Mesothelial cell of epicardium (in vitro differentiated cells): ENCODE results near the gene ACBD3. TPM values are rescaled to one million over a fixed set of nuclear protein-coding genes. Genes with fewer than 3 reads are reported as not detected.
A peak's percentile ranks its signal among the peaks of the same experiment; 100 is the strongest.

Experiments used
- DNase-seq, 2 experiments: peaks; one replicate each; pipeline ENCODE4 v3.0.0; 2021; ENCODE audit warnings: low spot score in 2 of 2; ENCODE audit not compliant: unreplicated experiment in 2 of 2
- H3K27ac Mint-ChIP-seq: 2 replicates; pipeline ENCODE4 v1.8.0; 2021; ENCODE audit warnings: mixed read lengths
- H3K27me3 Mint-ChIP-seq: 2 replicates; pipeline ENCODE4 v1.8.0; 2021; ENCODE audit warnings: low read depth, mixed read lengths
- H3K36me3 Mint-ChIP-seq: 2 replicates; pipeline ENCODE4 v1.8.0; 2021; ENCODE audit warnings: mixed read lengths
- H3K4me1 Mint-ChIP-seq: 2 replicates; pipeline ENCODE4 v1.8.0; 2021; ENCODE audit warnings: mixed read lengths
- H3K4me3 Mint-ChIP-seq: 2 replicates; pipeline ENCODE4 v1.8.0; 2021; ENCODE audit warnings: mild to moderate bottlenecking, moderate library complexity, mixed read lengths
- H3K9me3 Mint-ChIP-seq: 2 replicates; pipeline ENCODE4 v1.8.0; 2021; ENCODE audit warnings: mixed read lengths
- CTCF ChIP-seq: fragments of 200-600 bp; sonication (generic); IDR thresholded peaks from one replicate; pipeline ENCODE4 v1.5.0; 2021; ENCODE audit warnings: antibody characterized with exemption; ENCODE audit not compliant: unreplicated experiment
- total RNA-seq: library from RNA; stranded (reverse); gene quantifications from 3 replicates; pipeline ENCODE4 v1.2.1, GENCODE V29; 2021

The ACBD3 gene
- total RNA-seq, 1 donor from 2014 or later: 44.7 TPM

DNA sequence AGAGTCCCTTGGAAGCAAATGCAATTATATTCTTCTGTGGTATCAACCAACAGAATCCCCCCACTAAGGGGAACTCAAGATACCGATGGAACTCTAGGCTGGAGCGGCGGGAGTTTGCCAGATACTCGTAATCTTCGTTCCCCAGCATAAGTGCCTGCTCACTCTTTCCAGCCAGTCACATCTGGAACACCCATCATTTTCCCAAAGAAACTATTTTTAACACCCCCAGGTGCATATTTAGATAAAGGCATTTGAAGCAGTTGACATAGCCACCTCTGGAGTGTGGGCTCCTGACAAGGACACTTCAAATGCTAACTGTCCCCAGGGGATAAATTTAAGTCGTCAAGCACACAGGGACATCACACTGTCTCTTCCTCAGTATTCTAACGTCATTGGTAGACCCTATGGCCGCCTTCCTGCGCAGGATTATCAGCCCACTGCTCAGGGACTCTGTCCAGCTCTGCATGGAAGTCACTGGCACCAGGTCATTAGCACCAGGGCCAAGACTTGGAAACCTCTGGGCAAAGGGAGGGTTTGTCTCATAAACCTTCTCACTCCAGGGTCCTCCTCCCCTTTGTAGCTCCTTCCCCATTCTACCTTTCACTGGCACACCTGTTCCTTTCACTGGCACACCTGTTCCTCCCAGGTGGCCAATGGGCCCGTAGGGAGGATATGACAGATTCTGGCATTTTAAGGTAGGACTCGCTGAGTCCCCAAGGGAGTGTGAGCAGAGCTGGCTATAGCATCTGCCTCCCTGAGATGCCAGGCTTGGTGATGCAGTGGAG lies 75.3 kb downstream of the ACBD3 start:
- Mint-ChIP-seq H3K27me3 (peaks cover 1% of the 10 kb centered on the region), H3K4me1 (peaks cover 27% of the 10 kb centered on the region), H3K27ac (peak overlapping the region; percentile 34), H3K36me3 (no peaks in the 10 kb centered on the region), H3K4me3 (peak overlapping the region; percentile 65), H3K9me3 (no peaks in the 10 kb centered on the region)
- no peak for DNase-seq
- TF ChIP-seq CTCF: no peak

DNA sequence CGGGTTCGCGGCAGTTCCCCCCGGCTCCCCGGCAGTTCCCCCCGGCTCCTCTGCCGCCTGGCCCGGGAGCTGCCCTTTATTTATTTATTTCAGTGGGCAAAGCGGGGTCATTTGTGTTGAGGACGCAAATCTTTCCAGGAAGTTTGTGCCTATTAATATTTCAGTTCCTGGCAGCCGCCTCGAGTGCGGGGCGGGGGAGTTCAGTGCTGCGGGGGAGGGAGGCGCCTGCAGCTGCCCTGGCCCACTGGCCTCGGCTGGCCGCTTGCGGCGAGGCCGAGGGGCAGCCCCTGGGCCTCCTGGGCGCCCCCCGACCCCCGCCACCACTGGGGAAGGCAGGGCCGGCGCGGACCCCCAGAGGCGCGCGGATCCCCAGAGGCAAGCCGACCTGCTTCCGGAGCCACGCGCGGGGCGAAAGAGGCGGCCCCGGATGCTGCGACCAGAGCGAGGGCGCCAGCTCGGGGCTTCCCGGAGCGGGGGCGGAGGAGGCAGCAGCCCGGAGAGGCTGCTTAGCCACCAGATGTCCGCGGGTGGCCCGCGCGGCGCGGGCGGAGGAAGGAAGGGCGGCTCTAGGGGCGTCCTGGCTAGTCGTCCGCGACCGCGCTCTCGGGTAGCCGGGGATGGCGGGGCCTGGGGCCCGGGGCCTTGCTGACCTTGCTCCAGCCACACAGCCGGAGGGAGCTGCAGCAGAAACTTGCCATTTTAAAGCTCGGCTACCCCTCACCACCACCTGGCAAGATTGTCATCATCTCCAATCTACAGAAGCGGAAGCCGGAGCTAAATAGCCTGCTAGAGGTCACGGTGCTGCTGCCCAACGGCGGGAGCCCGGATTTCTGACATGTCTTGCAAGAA lies 76.1 kb downstream of the ACBD3 start:
- Mint-ChIP-seq H3K9me3 (no peaks in the 10 kb centered on the region), H3K36me3 (no peaks in the 10 kb centered on the region), H3K4me3 (peak overlapping the region; percentile 65), H3K27me3 (peaks cover 1% of the 10 kb centered on the region), H3K4me1 (peaks cover 27% of the 10 kb centered on the region), H3K27ac (peak overlapping the region; percentile 34)
- DNase-seq: peak; percentile 56 to 69
- no peak for TF ChIP-seq CTCF

DNA sequence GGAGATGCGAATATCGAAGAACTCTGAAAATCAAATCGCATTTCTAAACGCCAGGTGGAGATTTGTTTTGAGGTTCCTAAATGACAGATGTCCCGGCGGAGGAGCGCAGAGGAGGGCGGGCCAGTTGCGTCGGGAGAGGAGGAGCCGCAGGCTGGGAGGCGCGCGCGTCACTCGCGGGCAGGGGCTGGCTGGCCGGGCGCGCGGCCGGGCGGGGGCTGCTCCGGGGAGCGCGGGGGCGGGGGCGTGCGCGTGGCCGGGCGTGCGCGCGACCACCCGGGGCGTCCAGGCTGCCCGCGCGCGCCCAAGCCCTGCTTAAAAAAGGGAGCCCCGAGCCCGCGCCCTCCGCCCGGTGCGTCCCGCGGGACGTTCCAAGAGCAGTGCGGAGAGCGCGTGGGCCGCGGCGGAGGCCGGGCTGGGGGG lies 76.7 kb downstream of the ACBD3 start:
- Mint-ChIP-seq H3K36me3 (no peaks in the 10 kb centered on the region), H3K4me1 (peaks cover 27% of the 10 kb centered on the region), H3K27ac (peak overlapping the region; percentile 95), H3K9me3 (no peaks in the 10 kb centered on the region), H3K27me3 (peaks cover 1% of the 10 kb centered on the region), H3K4me3 (peak overlapping the region; percentile 89)
- TF ChIP-seq CTCF: no peak
- peak; percentile 83 to 87 for DNase-seq

DNA sequence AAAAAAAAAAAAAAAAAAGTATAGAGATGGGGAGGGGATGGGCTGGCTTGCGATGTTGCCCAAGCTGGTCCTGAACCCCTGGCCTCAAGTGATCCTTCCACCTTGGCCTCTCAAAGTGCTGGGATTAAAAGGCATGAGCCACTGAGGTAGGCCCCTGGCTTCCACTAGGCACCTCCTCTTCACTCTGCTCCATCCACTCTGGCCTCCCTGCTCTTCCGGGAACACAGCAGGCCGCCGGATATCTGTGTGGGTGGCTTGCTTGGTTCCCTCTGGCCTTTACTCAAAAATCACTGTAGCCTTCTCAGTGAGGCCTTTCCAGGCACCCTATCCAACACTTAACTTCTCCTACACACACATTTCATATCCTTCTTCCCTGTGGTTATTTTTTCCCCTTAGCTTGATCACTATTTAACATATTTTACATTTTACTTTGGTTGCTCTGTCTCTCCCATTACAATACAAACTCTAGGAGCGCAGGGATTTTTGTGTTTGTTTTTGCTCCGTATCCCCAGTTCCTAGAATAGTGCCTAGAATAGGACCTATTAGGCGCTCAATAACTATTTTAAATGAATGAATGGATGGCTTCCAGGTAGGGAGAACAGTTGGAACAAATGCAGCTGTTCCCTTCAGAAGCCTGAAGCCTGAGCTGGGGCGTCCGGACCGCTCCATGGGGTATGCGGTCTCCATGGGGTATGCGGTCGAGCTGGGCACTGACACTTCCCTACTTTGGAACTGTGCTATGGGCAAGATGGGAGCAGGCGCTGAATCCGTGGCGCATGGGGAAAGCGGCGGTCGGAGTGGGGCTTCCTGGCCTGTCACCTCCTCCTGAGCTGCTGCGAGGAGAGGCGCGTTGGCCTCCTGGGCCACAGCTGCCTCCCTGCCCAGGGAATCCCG lies 77.4 kb downstream of the ACBD3 start:
- Mint-ChIP-seq H3K27me3 (peaks cover 1% of the 10 kb centered on the region), H3K27ac (peak overlapping the region; percentile 95), H3K4me1 (peaks cover 27% of the 10 kb centered on the region), H3K4me3 (peak overlapping the region; percentile 89), H3K9me3 (no peaks in the 10 kb centered on the region), H3K36me3 (no peaks in the 10 kb centered on the region)
- DNase-seq: no peak
- no peak for TF ChIP-seq CTCF
